ENCODE data around the gene PKM. TPM values are rescaled to one million over a fixed set of nuclear protein-coding genes. Genes with fewer than 3 reads are reported as not detected.

PKM gene
- 2,153 and 2,968 TPM in 2 replicates for total RNA-seq

GRCh38 chr15:72231066-72231832, at the start of gene PKM:
TSS of gene PKM (minus strand) at chr15:72231190. CDS start at chr15:72219097, 12,093 bp downstream.

DNA sequence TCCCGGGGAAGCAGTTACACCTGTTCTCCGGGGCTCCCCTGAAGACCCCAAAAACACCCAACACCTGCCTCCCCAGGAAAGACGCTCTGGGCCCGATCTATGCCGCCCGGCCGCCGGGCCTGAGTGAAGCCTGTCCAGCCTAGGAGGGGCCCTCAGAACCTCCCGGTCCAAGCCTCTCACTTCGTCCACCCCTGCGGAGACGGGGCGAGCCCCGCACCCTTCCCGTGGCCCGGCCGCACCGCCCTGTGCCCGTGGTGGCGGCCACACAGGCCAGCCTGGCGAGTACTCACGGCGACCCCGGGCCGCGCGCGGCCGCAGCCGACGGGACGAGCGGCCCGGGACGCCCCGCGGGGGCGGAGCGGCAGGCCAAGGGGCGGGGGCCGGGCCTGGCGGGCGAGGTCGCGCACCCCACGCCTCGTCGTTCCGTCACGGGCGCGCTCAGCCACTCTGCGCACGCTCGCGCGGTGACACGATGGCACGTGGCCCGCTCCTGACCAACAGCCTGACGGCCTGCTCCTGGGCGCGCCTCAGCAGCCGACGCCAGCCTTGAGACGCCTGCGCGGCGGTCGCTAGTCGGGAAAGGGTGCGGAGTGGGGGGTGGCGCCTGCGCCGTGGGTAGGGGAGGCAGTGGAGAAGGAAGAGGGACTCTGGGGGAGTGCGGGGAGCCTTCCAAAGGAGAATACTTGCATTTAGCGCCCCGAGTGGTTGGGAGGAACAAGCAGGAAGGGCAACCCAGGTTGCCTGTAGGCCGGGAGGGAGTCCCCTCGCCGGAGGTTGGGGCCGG, 41.4 kb upstream of the PKM start, which contains the start of gene PARP6:
Gene PARP6, minus strand, starts transcription at position 342 of the 784 bp plus-strand sequence. CDS start 5,077 bp downstream, outside the sequence.

GRCh38 chr15:72197460-72198355, 33.3 kb downstream of the PKM start, which contains the start of gene GRAMD2A:
TSS of gene GRAMD2A (minus strand) at chr15:72197787.

Other genes with a start within 250 kb of the PKM start
- 58.8 and 65.6 TPM in 2 replicates for gene MYO9A, start 113.0 kb downstream of the PKM start, total RNA-seq
- 2.3 and 2.4 TPM in 2 replicates for gene SENP8, start 112.8 kb downstream of the PKM start, total RNA-seq
- 0.32 and 0.61 TPM in 2 replicates for gene GRAMD2A, start 33.4 kb downstream of the PKM start, total RNA-seq
- 31.7 and 35.2 TPM in 2 replicates for gene PARP6, start 41.4 kb upstream of the PKM start, total RNA-seq
- gene CELF6, start 89.0 kb upstream of the PKM start, total RNA-seq, result 0.16 and 0.36 TPM in 2 replicates
- 86.3 and 97.0 TPM in 2 replicates for gene HEXA, start 144.8 kb upstream of the PKM start, total RNA-seq
- gene TMEM202, start 167.1 kb upstream of the PKM start, total RNA-seq, result not detected in 2 replicates
- 41.0 and 58.9 TPM in 2 replicates for gene ARIH1, start 243.1 kb upstream of the PKM start, total RNA-seq